Trophoblast cell (in vitro differentiated cells and primary cell): ENCODE data around the gene NPSR1.

Source experiments
- DNase-seq, 2 donors: peaks; one replicate each; pipeline ENCODE4 v3.0.0-alpha.2; 2016
- H2AFZ ChIP-seq: 2 replicates; pipeline ENCODE4 v1.6.1; 2013; ENCODE audit warnings: low read length, moderate library complexity, mild to moderate bottlenecking; ENCODE audit not compliant: insufficient read depth, poor library complexity
- H2AK5ac ChIP-seq: 2 replicates; pipeline ENCODE4 v1.6.1; 2013; ENCODE audit warnings: mild to moderate bottlenecking, low read length
- H2BK120ac ChIP-seq: 2 replicates; pipeline ENCODE4 v1.6.1; 2013; ENCODE audit warnings: low read length, mild to moderate bottlenecking, moderate library complexity; ENCODE audit not compliant: insufficient read depth, poor library complexity
- H2BK12ac ChIP-seq: 2 replicates; pipeline ENCODE4 v1.6.1; 2013; ENCODE audit warnings: mild to moderate bottlenecking, low read length, moderate library complexity
- H2BK5ac ChIP-seq: 2 replicates; pipeline ENCODE4 v1.6.1; 2013; ENCODE audit warnings: low read length, low read depth, moderate library complexity, mild to moderate bottlenecking; ENCODE audit not compliant: poor library complexity
- H3K14ac ChIP-seq: 2 replicates; pipeline ENCODE4 v1.6.1; 2013; ENCODE audit warnings: mild to moderate bottlenecking, low read length
- H3K18ac ChIP-seq: 2 replicates; pipeline ENCODE4 v1.6.1; 2013; ENCODE audit warnings: mild to moderate bottlenecking, low read length
- H3K23ac ChIP-seq: 2 replicates; pipeline ENCODE4 v1.6.1; 2013; ENCODE audit warnings: low read length
- H3K27ac ChIP-seq: 2 replicates; pipeline ENCODE4 v1.5.1; 2013; ENCODE audit warnings: low read depth, mild to moderate bottlenecking, inconsistent platforms, low read length, moderate library complexity
- H3K27me3 ChIP-seq: 2 replicates; pipeline ENCODE4 v1.6.1; 2013; ENCODE audit warnings: inconsistent platforms, mild to moderate bottlenecking, low read length, moderate library complexity; ENCODE audit not compliant: insufficient read depth
- H3K36me3 ChIP-seq, 2 experiments: 1 replicate in 1 of 2; 2 replicates in 1 of 2; pipeline ENCODE4 v1.6.1; 2013; ENCODE audit warnings: low read length in 2 of 2, mild to moderate bottlenecking in 2 of 2, moderate library complexity in 1 of 2; ENCODE audit not compliant: insufficient read depth in 2 of 2, control insufficient read depth in 1 of 2
- H3K4ac ChIP-seq: 2 replicates; pipeline ENCODE4 v1.6.1; 2013; ENCODE audit warnings: low read depth, mild to moderate bottlenecking, low read length, moderate library complexity
- H3K4me1 ChIP-seq, 2 experiments: 1 replicate in 1 of 2; 2 replicates in 1 of 2; pipeline ENCODE4 v1.6.1; 2013; ENCODE audit warnings: low read length in 2 of 2, mild to moderate bottlenecking in 2 of 2, moderate library complexity in 1 of 2; ENCODE audit not compliant: insufficient read depth in 2 of 2, control insufficient read depth in 1 of 2
- H3K4me2 ChIP-seq: 2 replicates; pipeline ENCODE4 v1.6.1; 2013; ENCODE audit warnings: inconsistent platforms, mild to moderate bottlenecking, low read length, moderate library complexity
- H3K4me3 ChIP-seq: 2 replicates; pipeline ENCODE4 v1.5.1; 2013; ENCODE audit warnings: mild to moderate bottlenecking, low read depth, low read length, inconsistent platforms
- H3K79me1 ChIP-seq: one replicate; pipeline ENCODE4 v1.6.1; 2013; ENCODE audit warnings: low read length
- H3K79me2 ChIP-seq: 2 replicates; pipeline ENCODE4 v1.6.1; 2013; ENCODE audit warnings: low read length, mild to moderate bottlenecking; ENCODE audit not compliant: control insufficient read depth, insufficient read depth, poor library complexity
- H3K9ac ChIP-seq: 2 replicates; pipeline ENCODE4 v1.6.1; 2013; ENCODE audit warnings: mild to moderate bottlenecking, low read length
- H3K9me3 ChIP-seq: 2 replicates; pipeline ENCODE4 v1.6.1; 2013; ENCODE audit warnings: low read depth, mild to moderate bottlenecking, control low read depth, inconsistent platforms, low read length; ENCODE audit not compliant: insufficient read depth
- H4K12ac ChIP-seq: 2 replicates; pipeline ENCODE4 v1.6.1; 2013; ENCODE audit warnings: low read depth, mild to moderate bottlenecking, low read length, moderate library complexity
- H4K8ac ChIP-seq: 2 replicates; pipeline ENCODE4 v1.6.1; 2013; ENCODE audit warnings: low read depth, mild to moderate bottlenecking, low read length, moderate library complexity
- H4K91ac ChIP-seq: one replicate; pipeline ENCODE4 v1.6.1; 2013; ENCODE audit warnings: low read depth, mild to moderate bottlenecking, low read length, moderate library complexity
- WGBS: extraction: QIAGEN DNeasy Blood & Tissue Kit; methylation state at CpG from one replicate; pipeline ENCODE4 v1.1.7; 2013; ENCODE audit warnings: missing lambda C conversion rate; ENCODE audit not compliant: insufficient read length, insufficient coverage; ENCODE audit errors: extremely low coverage; 5-methylcytosine and 5-hydroxymethylcytosine counted together

NPSR1 gene

DNA sequence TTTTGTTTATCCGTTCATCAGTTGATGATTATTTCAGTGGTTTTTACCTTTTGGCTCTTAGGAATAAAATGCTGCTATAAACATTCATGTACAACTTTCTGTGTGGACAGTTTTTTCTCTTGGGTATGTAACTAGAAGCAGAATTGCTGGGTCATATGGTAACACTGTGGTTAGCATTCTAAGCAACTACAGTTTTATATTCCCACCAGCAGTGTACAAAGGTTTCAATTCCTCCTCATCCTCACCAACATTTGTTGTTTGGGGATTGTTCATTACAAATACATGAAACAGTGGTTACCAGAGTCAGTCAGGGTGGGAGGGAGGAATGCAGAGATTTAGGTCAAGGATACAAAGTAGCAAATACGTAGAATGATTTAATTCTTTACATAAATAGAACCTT lies 97.0 kb downstream of the NPSR1 start:
- Histone ChIP-seq H2BK12ac (no peak overlapping the region), H3K9me3 (no peaks in the 10 kb centered on the region), H2AK5ac (no peak overlapping the region), H3K14ac (no peak overlapping the region), H3K23ac (no peak overlapping the region), H3K18ac (no peak overlapping the region), H2AFZ (no peak overlapping the region), H3K4me3 (no peak overlapping the region), H2BK5ac (no peak overlapping the region), H3K27me3 (no peaks in the 10 kb centered on the region), H2BK120ac (no peak overlapping the region), H3K4me2 (no peak overlapping the region), H3K4ac (no peak overlapping the region), H3K79me2 (no peaks in the 10 kb centered on the region), H3K79me1 (no peaks in the 10 kb centered on the region), H3K27ac (no peak overlapping the region), H4K12ac (no peak overlapping the region), H4K8ac (no peak overlapping the region), H3K9ac (no peak overlapping the region), H4K91ac (no peak overlapping the region), H3K36me3 (no peaks in the 10 kb centered on the region), H3K4me1 (peaks cover 0 to 2% of the 10 kb centered on the region in 2 experiments)
- no peak for DNase-seq
- WGBS = no CpG with 5 or more reads among the region's 2 CpGs

DNA sequence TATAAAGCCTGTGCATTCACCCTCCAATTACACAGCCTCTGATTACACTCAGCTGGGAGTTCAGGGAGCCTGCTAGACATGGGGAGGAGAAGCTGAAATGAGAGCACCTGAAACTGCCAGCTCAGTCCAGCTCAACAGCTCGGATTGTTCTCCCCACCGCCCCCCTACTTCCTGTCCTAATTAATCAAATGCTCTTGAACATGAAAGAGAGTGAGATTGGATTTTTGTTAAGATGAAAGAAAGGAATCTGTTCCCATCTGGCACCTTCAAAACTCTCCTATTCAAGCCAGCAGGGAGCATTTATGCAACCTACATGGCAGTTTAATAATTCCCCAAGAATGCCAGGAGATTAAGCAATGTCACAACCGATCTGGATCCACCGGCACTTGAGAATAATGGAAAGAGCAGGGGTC lies 98.0 kb downstream of the NPSR1 start:
- H2AFZ ChIP-seq = no peak overlapping the region
- no peak overlapping the region for H3K27ac ChIP-seq
- WGBS = no CpG with 5 or more reads among the region's 4 CpGs
- no peak overlapping the region for H2AK5ac ChIP-seq
- no peak overlapping the region for H3K4ac ChIP-seq
- H3K18ac ChIP-seq = no peak overlapping the region
- H4K12ac ChIP-seq = no peak overlapping the region
- no peak overlapping the region for H3K9ac ChIP-seq
- no peak overlapping the region for H4K8ac ChIP-seq
- H3K23ac ChIP-seq = no peak overlapping the region
- DNase-seq = no peak
- H3K9me3 ChIP-seq = no peaks in the 10 kb centered on the region
- H2BK12ac ChIP-seq = no peak overlapping the region
- no peaks in the 10 kb centered on the region for H3K27me3 ChIP-seq
- no peak overlapping the region for H4K91ac ChIP-seq
- peaks cover 0 to 2% of the 10 kb centered on the region in 2 experiments for H3K4me1 ChIP-seq
- no peak overlapping the region for H3K4me2 ChIP-seq
- H2BK5ac ChIP-seq = no peak overlapping the region
- H3K36me3 ChIP-seq = no peaks in the 10 kb centered on the region
- H3K4me3 ChIP-seq = no peak overlapping the region
- H3K14ac ChIP-seq = no peak overlapping the region
- no peaks in the 10 kb centered on the region for H3K79me1 ChIP-seq
- H2BK120ac ChIP-seq = no peak overlapping the region
- H3K79me2 ChIP-seq = no peaks in the 10 kb centered on the region

DNA sequence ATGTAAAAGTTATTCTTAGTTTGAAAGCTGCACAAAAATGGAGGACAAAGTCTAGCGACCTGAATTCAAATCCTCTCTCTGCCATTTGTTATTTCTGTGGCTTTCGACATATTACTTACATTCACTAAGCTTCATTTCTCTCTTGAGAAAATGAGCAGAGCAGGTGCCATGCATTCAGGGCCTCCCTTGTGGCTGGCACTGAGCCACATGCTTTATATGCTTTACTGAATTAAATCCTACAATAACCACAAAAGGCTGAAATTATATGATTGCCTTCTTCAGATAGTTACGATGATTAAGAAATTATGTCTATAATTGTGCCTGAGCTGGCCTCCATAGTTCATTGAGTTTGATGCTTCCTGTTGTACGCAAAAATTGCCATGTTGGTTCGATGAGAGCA lies 98.7 kb downstream of the NPSR1 start:
- DNase-seq = no peak
- H2BK120ac ChIP-seq = no peak overlapping the region

DNA sequence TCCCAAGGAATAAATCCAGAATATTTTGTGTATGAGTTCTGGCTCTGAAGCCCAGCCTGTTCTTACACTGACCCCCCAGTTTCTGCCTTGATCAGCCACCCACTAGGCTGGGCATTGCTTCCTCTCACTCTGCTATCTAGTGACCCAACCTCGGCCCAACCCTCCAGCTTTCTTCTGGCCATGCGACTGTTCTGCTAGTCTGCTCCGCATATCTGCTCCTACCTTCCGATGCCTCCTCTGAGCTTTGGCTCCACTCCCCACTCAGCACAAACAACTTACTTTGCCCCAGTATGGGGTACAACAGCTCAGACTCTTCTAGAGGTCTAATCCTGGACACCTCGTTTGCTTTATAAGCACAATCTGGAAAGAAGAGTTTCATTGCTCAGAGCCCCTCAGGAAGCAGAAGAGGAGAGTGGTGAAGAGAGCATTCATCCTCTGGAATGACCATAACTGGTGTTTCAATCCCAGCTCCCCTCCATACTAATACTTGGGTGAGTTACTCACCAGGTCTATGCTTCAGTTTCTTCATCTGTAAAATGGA lies 99.6 kb downstream of the NPSR1 start:
- no peak overlapping the region for H2AFZ ChIP-seq
- no peak overlapping the region for H4K12ac ChIP-seq
- H3K14ac ChIP-seq = no peak overlapping the region
- no peak overlapping the region for H2AK5ac ChIP-seq
- no peak overlapping the region for H2BK120ac ChIP-seq
- H3K4me3 ChIP-seq = no peak overlapping the region
- H2BK12ac ChIP-seq = no peak overlapping the region
- peaks cover 0 to 2% of the 10 kb centered on the region in 2 experiments for H3K4me1 ChIP-seq
- no peak overlapping the region for H3K18ac ChIP-seq
- H3K27me3 ChIP-seq = no peaks in the 10 kb centered on the region
- H3K36me3 ChIP-seq = no peaks in the 10 kb centered on the region
- no peak overlapping the region for H3K9ac ChIP-seq
- no peaks in the 10 kb centered on the region for H3K79me2 ChIP-seq
- no peak overlapping the region for H3K27ac ChIP-seq
- no peak overlapping the region for H3K23ac ChIP-seq
- no peaks in the 10 kb centered on the region for H3K79me1 ChIP-seq
- H3K4me2 ChIP-seq = no peak overlapping the region
- H3K4ac ChIP-seq = no peak overlapping the region
- WGBS = no CpG with 5 or more reads among the region's 5 CpGs
- no peaks in the 10 kb centered on the region for H3K9me3 ChIP-seq
- no peak overlapping the region for H4K91ac ChIP-seq
- no peak overlapping the region for H4K8ac ChIP-seq
- H2BK5ac ChIP-seq = no peak overlapping the region
- no peak for DNase-seq

More for the DNA sequence above, 98.7 kb downstream of the NPSR1 start:
- Histone ChIP-seq H2AFZ (no peak overlapping the region), H3K9me3 (no peaks in the 10 kb centered on the region), H3K4me3 (no peak overlapping the region), H3K27me3 (no peaks in the 10 kb centered on the region), H4K12ac (no peak overlapping the region), H3K4me1 (peaks cover 0 to 2% of the 10 kb centered on the region in 2 experiments), H3K79me1 (no peaks in the 10 kb centered on the region), H3K18ac (no peak overlapping the region), H4K8ac (no peak overlapping the region), H2BK5ac (no peak overlapping the region), H3K27ac (no peak overlapping the region), H3K79me2 (no peaks in the 10 kb centered on the region), H3K4ac (no peak overlapping the region), H3K14ac (no peak overlapping the region), H3K36me3 (no peaks in the 10 kb centered on the region), H4K91ac (no peak overlapping the region), H3K23ac (no peak overlapping the region), H2BK12ac (no peak overlapping the region), H3K4me2 (no peak overlapping the region), H3K9ac (no peak overlapping the region), H2AK5ac (no peak overlapping the region)
- WGBS = no CpG with 5 or more reads among the region's 5 CpGs
